Iris pigment epithelial cell (primary cell): ENCODE results near the gene SAMHD1.
A peak's percentile ranks its signal among the peaks of the same experiment; 100 is the strongest.

Experiments used
- DNase-seq: peaks from one replicate; pipeline ENCODE4 v3.0.0-alpha.2; 2011; ENCODE audit warnings: low read depth

SAMHD1 gene

DNA sequence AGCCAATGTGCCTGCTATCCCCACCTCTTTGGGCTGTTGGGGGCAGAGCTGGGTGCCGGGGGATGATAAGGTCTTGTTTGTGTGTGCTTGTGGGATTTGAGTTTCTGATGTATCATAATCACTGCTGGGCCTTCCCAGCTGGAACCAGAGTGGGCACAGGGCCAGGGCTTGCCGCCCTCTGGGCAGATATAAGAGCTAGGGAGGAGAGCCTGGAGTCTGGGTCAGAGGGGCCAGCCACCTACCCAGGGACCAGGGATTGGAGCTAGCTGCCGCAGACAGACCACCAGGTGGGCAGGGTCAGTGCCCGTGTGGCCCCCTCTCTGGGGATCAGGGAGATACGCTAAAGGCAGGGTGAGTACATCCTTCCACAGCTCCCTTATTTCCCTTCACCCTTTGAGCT is 78.7 kb downstream of the SAMHD1 start:
- no peak for DNase-seq

DNA sequence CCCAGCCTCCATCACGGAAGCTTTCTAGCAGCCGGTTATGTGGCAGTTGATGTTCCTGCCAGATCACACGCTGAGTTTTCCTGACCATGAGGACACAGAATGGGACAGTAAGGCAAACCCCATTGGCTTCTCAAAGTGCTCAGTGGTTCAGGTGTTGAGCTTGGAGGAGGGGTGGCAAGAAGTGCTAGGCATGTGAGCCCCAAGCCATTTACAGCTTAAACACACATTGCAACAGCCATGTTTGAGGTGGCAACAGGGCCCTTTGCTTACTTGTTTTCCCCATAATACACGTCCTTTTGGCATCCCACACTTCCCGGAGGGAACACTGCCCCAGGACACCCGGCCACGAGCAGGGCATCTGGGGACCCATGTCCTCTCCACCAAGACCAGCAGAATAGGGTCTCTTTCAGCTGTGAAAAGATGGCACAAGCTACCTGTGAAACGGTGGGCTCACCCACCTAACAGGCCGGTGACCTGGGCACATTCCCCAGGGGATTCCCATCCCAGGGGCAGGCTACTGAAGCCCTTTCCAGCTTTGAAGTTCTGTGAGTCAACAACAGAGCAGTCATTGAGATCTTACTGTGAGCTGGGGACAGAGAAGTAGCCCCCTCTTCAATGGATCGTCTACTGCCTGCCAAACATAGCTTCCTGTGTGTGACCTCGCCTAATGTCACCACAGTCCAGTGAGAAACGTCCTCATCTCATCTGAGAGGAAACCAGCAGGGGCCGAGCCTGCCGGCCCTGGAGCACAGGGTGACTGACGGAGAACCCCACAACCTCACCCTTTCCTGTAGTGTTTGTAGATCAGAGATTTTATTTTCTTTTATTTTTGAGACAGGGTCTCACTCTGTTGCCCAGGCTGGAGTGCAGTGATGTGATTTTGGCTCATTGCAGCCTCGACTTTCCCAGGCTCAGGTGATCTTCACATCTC is 79.6 kb downstream of the SAMHD1 start:
- DNase-seq: no peak

DNA sequence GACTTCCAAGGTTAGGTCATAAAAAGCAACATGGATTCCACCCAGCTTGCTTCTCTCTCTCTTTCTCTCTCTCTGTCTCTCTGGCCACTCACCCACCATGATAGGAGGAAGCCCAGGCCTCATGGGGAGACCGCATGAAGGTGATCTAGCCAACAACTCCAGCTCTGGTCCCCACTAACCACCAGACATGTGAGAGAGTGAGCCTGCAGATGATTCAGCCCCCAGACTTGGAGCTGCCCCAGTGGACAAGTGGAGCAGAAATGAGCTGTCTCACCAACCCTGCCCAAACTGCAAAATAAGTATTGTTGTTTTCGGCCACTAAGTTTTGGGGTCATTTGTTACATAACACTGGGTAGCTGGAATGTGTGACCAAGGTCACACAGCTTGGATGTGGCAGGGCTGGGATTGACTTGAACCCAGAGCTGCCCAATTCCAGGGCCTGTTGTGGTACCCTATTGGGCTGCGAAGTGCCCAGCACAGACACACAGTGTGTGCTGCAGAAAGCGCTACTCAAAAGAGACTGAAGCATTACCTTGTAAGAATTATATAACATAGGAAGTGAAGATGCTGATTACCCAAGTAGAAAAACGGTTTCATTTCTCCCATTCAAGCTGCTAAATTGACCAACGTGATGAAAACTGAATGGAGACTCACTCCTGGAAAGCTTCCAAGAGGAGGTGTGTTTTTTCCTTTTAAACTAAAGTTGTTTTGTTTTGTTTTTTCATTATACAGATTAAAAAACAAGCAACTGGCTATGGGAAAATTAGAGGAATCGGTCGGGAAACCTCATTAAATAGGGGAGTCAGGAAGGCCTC is 84.6 kb downstream of the SAMHD1 start:
- peak; percentile 56 for DNase-seq

DNA sequence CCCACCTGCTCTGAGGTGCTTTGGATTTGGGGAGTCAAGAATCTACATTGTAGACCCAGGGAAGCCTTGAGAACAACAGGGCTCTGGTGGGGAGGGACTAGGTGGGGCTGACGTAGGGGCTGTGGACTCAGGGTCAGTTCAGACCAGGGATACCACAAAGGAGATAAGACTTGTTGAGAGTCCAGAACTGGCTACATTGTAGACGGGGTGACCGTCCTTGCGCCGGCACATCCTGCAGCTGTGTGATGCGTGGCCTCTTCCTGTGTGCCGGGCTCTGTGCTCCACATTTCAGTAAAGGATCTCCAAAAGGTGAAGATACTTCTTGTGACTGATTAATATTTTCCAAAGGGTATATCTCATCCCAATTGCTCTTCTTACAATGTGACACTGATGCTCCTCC is 85.3 kb downstream of the SAMHD1 start:
- DNase-seq: no peak

DNA sequence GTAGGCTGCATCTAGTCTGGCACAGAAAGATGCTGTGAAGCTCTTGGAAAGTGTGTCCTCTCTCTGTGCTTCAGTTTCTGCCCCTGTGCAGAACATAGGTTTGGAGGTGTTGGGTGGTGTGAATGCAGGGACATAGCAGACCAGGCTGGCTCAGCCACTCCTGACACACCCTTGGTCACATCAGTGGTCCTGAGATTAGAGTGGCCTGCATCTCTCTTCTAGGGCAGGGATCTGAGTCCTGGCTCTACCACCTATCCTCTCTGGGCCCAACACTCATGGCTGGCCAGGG is 85.7 kb downstream of the SAMHD1 start:
- DNase-seq: no peak

DNA sequence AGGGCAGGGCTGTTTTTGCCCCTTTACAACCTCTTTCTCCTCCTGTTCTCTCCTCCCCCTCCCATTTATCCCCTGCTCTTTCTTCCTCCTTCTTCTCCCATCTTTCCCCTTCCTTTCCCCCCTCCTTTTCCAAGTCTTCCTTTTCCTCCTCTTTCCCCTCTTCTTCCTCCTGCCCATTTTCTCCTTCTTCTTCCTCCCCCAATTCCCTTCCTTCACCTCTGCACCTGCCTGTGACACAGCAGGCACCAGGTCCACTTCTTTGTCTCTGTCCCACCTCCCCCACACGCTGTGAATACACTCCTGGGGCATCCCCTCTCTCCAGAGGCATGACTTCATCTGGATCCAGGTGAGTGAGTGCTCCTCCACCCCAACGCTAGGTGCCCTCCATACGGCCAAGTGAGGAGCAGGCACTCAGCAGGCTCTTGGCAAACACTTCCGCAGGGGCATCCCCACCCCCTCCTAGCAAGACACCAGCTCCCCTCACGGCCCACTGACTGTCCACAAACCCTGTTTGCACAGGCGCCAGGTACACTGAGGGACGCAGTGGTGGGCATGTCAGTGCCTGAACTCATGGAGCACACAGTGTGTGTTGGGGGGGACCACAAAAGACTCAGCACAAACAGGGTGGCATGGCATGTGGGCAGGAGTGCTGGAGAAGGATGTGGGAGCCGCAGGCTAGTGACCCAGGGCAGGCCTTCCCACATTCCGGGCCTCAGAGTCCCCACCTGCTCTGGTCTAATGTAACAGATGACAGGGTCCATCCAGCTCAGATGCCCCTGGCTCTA is 86.2 kb downstream of the SAMHD1 start:
- DNase-seq: no peak

DNA sequence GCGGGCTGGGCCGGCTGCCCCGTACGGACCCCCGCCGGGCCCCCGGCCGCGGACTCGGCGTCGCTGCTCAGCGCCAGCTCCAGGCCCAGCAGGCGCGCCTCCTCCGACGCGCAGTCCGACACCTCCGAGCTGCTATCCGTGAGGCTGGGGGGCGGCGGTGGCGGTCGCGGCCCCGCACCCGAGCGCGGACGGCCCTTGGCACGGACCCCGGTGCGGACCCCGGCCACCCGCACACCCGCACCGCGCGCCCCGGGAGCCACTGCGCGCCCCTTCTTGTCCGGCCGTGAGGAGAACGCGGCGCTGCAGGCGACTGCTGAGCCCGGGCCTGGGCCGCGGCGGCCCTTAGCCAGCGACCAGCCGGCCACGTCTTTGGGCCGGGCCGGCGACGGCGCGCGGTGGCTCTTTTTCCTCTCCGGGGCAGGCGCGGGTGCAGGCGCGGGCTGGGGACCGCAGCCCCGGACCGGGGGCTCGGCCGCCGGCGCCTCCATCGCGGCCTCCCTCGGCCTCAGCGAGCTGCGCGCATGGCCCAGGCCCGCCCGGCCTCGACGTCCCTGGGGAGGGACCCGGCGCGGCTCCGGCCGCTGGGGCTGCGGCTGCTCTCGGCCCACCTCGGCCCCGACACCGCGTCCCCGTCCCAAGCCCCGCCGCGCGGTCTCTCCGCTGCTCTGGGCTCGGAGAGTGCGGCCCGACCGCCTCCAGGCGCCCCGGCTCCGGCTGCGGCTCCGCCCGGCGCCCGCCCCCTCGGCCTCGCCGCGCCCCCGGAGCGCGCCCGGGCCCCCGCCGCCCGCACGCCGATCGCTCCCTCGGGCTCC is 88.4 kb downstream of the SAMHD1 start:
- DNase-seq: no peak

DNA sequence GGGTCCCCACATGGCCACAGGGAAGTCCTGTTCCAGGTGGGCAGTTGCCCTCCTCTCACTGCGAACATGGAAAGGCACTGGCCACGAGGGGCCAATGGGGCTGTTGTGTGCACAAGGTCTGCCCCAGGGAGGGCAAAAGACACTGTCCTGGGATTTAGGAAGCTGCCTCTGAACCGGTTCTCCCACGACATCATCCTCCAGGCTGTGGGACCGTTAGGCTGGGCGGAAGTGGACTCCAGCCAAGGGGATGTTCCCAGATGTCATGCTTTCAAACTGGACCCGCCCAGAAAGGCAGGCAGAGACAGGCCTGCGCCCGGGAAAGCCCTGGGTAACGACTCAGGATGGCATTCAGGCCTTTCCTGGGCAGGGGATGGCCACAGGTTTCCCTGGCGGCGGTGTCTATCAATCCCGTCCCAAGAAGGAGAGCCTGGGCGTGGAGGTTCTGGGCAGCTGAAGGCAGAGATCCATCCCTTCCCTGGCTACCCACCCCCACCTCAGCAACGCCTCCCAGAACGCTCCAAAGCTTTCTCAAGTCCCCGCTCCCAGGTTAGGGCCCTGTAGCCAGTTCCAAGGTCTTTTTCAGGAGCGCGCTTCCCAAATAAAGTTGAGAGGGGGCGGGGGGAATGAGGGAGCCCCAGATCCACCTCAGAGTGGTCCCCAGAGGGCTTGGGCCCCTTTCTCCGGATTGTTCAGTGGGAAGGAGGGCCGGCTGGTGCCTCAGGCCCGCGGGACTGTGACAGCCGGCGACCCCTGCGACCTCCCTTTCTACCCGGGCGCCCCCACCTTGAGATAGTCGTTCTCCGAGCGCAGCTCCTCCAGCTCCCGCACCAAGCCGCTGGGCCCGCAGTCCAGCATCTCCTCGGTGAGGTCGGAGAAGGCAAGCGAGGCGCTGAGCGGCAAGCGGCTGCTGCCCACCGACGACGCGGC is 89.4 kb downstream of the SAMHD1 start:
- DNase-seq: peak; percentile 71

DNA sequence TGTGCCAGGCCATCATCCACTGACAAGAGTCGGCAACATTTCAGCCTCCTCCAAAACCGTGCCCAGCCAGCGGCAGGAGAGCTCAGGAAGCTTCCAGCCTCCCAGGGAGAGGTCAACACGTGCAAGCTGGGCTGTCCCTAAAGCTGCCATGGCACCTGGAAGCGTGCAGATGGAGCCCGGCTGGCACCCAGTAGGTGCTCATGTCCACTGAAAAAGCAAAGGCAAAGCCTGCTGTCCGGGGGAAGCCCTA is 90.0 kb downstream of the SAMHD1 start:
- DNase-seq: no peak

DNA sequence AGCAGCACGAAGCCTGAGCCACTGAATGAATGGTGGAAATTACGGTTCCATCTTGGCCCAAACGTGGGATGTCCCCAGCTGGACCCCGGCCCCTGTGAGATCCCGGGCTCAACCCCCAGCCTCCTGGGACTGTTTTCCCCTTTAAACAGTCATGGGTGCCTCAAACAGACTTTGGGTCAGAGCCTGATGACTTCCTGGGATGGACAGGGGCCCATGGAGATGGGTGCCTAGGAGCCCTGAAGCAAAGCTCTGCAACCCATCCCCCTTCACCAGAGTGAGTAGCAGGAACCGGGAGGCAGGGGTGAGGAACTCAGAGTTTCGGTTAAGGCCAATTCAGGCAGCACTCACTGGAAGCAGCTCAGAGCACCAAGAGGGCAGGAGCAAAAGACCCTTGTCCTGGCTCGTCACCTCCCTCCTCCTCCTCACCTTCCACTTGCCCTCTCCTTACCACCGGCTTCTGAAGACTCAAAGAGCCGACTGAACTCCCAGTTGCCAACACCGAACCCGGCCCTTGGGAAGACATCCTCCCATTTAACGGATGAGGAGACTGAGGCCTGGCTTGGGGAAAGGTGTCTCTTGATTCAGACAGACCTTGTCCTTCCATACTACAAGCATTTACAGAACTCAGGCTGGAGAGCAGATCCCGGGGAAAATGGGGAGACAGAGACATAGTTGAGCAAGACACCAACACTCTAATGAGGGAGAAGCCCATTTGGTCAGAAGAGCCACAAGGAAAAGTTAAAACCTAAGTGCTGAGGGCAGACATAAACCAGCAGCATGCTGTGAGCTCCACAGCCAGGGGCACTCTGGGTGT is 90.5 kb downstream of the SAMHD1 start:
- no peak for DNase-seq

DNA sequence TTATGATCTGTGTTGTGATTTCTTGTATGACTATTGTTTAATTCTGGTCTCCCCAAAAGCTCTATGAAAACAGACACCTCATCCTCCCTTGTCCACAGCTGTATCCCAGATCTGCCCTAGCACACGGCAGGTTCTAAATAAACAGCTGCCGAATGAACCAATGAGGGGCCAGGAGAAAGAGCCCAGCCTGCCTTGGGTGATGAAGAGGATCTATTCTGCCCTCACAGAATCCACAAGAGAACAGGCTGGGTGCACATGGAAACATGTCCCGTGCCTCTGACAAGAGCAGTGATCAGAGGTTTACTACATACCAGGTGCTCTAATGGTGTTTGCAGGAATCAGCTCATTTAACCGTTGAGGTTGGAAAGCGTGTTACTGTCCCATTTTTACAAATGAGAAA is 91.2 kb downstream of the SAMHD1 start:
- DNase-seq: no peak

DNA sequence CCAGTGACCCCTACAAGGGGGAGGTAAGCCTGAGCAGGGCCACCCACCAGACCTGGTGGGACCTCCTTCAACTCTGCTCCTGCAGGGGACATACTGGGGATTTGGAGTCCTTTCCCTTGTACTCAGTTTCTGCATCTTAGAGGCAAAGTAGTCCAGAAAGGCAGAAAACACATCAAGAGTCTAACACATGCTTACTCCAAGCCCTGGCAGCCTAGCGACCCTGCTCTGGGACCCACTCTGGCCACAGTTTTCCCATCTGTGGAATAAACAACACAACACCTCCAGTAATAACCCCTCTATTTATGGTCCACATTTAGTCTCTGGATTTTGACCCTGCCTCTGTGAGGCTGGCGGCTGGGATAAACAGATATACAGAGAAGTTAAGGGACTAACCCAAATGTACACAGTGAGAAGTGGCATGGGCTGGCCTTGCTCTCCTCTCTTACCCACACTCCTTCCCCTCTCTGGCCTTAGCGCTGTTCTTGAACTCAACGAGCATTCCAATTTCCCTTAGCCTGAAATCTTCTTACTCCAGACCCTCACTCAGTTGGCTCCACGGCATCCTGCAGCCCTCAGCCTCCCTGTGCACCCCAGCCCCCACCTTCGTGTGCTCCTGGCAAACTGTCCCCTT is 91.7 kb downstream of the SAMHD1 start:
- no peak for DNase-seq

DNA sequence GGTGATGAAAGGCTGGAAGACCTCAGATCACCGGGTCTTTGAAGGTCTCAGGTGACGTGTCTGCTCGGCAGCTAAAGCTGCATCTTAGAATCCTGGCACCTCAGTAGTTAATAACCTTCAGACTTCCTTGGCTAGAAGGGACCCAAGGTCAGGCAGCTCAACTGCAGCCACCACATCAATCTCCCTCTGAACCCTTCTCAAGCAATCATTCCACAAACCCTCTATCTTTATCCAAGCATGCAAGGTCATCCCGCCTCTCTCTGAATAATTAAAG is 92.3 kb downstream of the SAMHD1 start:
- DNase-seq: no peak

DNA sequence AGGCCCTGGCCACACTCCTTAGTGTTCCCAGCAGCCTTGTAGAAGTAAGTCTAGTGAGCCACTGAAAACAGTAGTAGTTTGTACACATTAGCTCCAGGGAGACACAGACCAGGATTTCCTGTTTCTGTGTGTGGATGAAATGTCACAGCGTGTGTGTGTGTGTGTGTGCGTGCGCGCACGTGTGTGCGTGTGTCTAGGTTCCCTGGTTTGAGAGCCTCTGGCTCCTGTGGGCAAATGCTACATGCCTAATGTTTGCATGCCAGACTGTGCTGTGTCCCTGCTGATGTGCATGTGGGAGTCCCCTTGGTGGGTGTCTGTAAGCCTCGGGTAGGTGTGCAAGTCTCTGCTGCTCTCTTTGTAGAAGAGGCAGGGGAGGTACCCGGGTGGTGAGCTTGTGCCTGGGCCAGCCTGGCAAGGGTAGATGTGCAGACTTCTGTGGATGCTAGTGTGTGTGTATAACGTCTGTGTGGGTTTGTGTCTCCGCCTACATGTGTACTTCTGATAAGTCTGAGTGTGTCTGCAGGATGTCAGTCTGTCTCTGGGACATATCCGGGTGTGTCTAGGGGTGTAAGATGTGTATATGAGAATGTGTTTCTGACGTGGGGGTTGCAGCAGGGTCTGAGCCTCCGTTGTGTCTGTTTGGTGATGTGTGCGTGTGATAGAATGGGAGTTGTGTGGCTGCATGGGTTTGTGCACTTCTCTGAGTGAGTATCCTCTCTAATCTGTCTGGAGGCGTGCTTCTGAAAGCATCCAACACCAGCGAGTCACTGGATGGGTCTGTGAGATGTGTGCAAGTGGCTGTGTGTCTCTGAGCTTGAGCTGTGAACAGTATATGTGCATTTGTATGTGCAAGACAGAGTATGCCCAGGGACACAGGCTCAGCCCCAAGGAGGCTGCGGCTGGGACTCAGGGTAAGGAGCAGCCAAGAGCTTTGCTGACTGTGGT is 94.5 kb downstream of the SAMHD1 start:
- DNase-seq: peak; percentile 63

DNA sequence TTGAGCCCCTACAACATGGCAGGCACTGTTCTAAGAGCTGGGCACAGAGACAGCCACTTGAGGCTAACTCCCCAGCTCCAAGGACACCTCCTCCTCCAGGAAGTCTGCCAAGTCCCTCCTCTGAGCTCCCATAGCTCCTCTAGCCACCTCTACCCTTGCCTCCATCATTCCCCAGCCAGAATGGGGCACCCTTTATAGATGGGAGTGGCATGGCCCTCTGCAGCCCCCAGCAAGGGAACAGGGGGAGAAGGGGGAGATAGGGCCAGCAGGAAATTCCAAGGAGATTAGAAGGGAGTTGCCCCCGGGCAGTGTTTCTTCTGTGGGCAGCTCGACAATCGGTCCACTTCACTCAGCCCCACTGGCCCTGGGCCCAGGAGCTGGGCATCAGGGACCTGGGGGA is 95.3 kb downstream of the SAMHD1 start:
- DNase-seq: no peak

DNA sequence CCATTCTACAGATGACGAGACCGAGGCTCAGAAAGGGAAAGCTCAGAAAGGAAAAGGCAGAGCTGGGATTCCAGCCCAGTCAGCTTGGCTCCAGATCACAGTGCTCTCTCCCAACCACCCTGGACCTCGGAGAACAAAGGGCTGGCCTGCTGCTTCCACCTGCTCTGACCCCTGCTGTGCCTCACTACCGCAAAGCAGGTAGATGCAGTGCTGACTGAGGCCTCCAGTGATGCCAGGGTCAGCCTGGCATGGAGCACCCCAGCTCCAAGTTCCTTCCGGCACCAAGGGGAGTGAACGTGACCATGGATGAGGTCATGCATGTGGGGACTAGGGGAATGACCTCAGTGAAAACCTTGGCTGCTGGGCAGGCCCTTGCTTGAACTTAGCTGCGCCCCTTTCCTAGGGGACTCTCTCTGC is 96.3 kb downstream of the SAMHD1 start:
- DNase-seq: no peak

DNA sequence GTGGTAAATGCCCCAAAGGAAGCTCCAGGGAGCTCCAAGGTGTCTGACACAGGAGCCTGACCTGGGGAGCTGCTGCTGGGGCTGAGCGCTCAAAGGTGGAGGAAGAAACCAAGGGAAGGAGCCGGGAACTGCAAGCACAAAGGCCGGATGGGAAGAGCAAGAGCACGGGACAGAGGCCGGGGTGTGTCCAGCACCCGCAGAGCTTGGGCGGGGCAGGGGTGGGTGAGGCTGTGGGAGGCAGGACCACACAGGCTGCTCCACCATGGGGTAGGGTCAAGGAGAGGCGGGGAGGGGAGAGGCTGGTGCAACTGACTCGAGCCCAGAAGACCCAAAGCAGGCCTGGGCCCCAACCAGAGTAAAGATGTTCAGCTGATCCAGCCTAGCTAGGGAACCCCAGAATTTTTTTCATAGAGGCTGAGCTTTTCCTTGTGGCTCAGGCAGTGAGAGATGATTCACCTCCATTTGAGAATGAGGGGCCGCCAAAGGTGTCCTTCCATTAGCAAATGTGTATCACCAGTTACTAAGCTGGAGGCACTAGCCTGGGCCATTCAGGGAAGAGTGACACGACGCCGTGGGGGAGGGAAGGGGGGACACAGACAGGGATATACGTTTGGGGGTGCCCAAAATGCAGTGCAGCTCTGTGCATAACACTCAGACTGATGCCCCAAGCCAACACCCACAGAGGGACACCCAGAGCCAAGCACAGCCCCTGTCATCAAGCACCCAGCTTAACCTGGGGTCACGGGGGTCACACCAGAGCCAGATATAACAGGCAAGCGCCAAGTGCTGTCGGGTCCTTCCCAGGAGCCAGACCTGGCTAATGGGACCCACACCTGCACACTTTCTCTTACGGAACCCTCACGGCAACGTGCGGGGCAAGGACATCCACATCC is 96.9 kb downstream of the SAMHD1 start:
- DNase-seq: no peak

DNA sequence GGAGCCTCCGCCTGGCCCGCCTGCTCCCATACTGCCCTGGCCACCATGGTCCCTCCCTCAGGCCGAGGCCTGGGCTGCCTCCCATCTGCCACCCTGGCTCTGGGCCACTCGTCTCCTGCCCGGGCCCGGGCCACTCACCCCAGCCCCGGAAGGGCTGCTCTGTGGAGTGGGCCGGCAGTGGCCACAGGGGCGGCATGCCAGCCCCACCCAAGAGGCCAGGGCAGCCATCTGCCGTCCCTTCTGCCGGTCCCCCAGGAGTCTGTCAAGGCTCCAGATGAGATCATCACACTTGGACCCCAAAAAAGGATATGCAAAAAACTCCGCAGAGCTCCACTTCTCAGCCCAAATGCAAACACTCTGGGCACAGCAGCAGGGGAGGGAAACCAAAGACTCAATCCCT is 99.3 kb downstream of the SAMHD1 start:
- no peak for DNase-seq
